Nephron (organoid): ENCODE measurements around the gene ADAP2.
"Not testable (repeated sequence)": the region's sequence is repeated elsewhere in the genome, so short reads cannot be mapped to it uniquely, and the experiment has no call there.

Experiments used
- H3K27ac Mint-ChIP-seq, 3 experiments: 2 replicates each; pipeline ENCODE4 v1.8.0; 2020; ENCODE audit warnings: mixed read lengths in 3 of 3, mild to moderate bottlenecking in 2 of 3, moderate library complexity in 1 of 3
- H3K27me3 Mint-ChIP-seq: 2 replicates; pipeline ENCODE4 v1.8.0; 2021; ENCODE audit warnings: low read depth, mild to moderate bottlenecking, moderate library complexity, mixed read lengths
- H3K36me3 Mint-ChIP-seq: 2 replicates; pipeline ENCODE4 v1.8.0; 2020; ENCODE audit warnings: low read depth, mixed read lengths
- H3K4me1 Mint-ChIP-seq: 2 replicates; pipeline ENCODE4 v1.8.0; 2020; ENCODE audit warnings: mixed read lengths
- H3K4me3 Mint-ChIP-seq, 3 experiments: 2 replicates each; pipeline ENCODE4 v1.8.0; 2020; ENCODE audit warnings: mild to moderate bottlenecking in 3 of 3, mixed read lengths in 3 of 3, moderate library complexity in 2 of 3
- H3K9me3 Mint-ChIP-seq: 2 replicates; pipeline ENCODE4 v1.8.0; 2020; ENCODE audit warnings: mixed read lengths
- TF ChIP-seq, protein P1 (sequence below), 3 experiments: fragments of 200-600 bp; sonication (generic); IDR thresholded peaks; one replicate each; pipeline ENCODE4 v1.5.0; 2021; ENCODE audit warnings: antibody characterized with exemption in 3 of 3; ENCODE audit not compliant: unreplicated experiment in 3 of 3

The ADAP2 gene

DNA sequence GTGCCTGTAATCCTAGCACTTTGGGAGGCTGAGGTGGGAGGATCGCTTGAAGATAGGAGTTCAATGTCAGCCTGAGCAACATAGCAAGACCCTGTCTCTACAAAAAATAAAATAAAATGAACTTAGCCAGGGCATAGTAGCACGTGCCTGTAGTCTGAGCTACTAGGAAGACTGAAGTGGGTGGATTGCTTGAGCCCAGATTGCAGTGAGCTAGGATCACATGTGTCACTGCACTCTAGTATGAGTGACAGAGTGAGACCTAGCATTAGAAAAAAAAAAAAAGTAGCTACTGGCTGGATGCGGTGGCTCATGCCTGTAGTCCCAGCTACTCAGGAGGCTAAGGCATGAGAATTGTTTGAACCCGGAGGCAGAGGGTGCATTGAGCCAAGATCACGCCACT, 6.0 kb downstream of the ADAP2 start:
- H3K4me3 Mint-ChIP-seq = no peak overlapping the region
- no peaks in the 10 kb centered on the region for H3K9me3 Mint-ChIP-seq

DNA sequence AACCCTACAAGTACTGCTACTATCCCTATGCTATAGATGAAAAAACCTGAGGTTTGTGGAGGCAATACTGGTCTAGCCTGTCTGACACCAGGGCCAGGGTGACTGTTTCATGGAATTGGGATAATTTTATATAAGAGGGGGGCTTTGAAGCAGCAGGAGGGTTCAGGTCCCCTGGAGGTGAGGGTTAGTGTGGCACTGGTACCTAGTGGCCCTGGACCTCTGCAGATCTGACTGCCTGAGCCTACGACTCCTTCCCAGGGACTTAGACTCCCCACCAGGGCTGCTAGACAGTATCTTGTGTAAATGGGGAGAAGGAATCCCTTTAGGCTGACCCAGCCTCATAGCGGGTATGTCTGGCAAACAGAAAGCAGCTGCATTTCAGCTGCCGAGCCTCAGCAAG, 6.8 kb downstream of the ADAP2 start:
- H3K27me3 Mint-ChIP-seq = peaks cover 49% of the 10 kb centered on the region
- no peaks in the 10 kb centered on the region for H3K4me1 Mint-ChIP-seq
- TF ChIP-seq, protein P1, sequence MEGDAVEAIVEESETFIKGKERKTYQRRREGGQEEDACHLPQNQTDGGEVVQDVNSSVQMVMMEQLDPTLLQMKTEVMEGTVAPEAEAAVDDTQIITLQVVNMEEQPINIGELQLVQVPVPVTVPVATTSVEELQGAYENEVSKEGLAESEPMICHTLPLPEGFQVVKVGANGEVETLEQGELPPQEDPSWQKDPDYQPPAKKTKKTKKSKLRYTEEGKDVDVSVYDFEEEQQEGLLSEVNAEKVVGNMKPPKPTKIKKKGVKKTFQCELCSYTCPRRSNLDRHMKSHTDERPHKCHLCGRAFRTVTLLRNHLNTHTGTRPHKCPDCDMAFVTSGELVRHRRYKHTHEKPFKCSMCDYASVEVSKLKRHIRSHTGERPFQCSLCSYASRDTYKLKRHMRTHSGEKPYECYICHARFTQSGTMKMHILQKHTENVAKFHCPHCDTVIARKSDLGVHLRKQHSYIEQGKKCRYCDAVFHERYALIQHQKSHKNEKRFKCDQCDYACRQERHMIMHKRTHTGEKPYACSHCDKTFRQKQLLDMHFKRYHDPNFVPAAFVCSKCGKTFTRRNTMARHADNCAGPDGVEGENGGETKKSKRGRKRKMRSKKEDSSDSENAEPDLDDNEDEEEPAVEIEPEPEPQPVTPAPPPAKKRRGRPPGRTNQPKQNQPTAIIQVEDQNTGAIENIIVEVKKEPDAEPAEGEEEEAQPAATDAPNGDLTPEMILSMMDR (IDR thresholded peaks at IDR 0.05; ENCODE audit: unreplicated experiment in 3 of 3) = no peak
- no peaks in the 10 kb centered on the region for H3K9me3 Mint-ChIP-seq
- H3K27ac Mint-ChIP-seq = no peak overlapping the region
- no peaks in the 10 kb centered on the region for H3K36me3 Mint-ChIP-seq
- H3K4me3 Mint-ChIP-seq = no peak overlapping the region

More for the DNA sequence above, 6.0 kb downstream of the ADAP2 start:
- peaks cover 57% of the 10 kb centered on the region for H3K27me3 Mint-ChIP-seq
- H3K27ac Mint-ChIP-seq = no peak overlapping the region
- TF ChIP-seq, protein P1 (IDR thresholded peaks at IDR 0.05; ENCODE audit: unreplicated experiment in 3 of 3) = no peak
- H3K4me1 Mint-ChIP-seq = peaks cover 3% of the 10 kb centered on the region
- no peaks in the 10 kb centered on the region for H3K36me3 Mint-ChIP-seq

DNA sequence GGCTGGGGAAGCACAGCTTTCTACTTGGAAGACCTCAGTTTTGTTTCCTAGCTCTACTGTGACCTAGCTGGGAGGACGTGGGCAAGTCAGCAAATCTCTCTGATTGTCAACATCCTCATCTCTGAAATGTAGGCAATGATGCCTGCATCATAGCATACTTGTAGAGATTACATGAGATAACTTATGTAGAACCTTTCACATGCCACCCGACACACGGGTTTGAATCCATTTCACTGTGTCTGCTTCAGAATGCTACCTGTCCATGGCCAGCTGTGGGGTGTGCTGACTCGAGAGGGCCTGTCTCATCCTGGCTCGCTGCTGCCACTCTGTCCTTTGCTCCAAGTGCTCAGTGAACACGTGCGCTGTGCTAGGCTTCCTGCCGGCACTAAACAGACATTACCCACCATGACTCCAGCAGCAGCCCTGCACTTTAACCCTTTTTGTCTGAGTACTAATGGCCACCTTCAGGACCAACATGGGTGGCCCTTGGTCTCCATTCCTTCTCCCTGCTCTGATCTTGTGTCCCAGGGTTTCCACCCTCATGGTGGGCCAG, 7.4 kb downstream of the ADAP2 start:
- Mint-ChIP-seq H3K4me3 (no peak overlapping the region), H3K9me3 (no peaks in the 10 kb centered on the region), H3K27me3 (peaks cover 43% of the 10 kb centered on the region), H3K4me1 (no peaks in the 10 kb centered on the region), H3K36me3 (no peaks in the 10 kb centered on the region), H3K27ac (no peak overlapping the region)
- TF ChIP-seq, protein P1 (IDR thresholded peaks at IDR 0.05; ENCODE audit: unreplicated experiment in 3 of 3) = no peak

DNA sequence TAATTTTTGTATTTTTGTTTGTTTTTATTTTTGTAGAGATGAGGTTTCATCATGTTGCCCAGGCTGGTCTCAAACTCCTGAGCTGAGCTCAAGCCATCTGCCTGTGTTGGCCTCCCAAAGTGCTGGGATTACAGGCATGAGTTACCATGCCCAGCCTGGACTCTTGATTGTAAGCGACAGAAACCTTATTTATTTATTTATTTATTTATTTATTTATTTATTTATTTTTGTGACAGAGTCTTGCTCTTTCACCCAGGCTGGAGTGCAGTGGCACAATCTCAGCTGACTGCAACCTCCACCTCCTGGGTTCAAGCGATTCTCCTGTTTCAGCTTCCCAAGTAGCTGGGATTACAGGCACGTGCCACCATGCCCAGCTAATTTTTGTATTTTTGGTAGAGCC, 8.1 kb downstream of the ADAP2 start:
- not testable (repeated sequence) for H3K4me3 Mint-ChIP-seq, H3K36me3 Mint-ChIP-seq

GRCh38 chr17:30930495-30930894, 8.8 kb downstream of the ADAP2 start:
- Mint-ChIP-seq H3K27me3 (peaks cover 30% of the 10 kb centered on the region), H3K4me3 (no peak overlapping the region), H3K36me3 (no peaks in the 10 kb centered on the region), H3K27ac (no peak overlapping the region), H3K4me1 (no peaks in the 10 kb centered on the region), H3K9me3 (no peaks in the 10 kb centered on the region)
- TF ChIP-seq, protein P1 (IDR thresholded peaks at IDR 0.05; ENCODE audit: unreplicated experiment in 3 of 3) = no peak

More for the DNA sequence above, 8.1 kb downstream of the ADAP2 start:
- not testable (repeated sequence) for H3K27ac Mint-ChIP-seq, H3K4me1 Mint-ChIP-seq, H3K9me3 Mint-ChIP-seq
- peaks cover 36% of the 10 kb centered on the region for H3K27me3 Mint-ChIP-seq

GRCh38 chr17:30931582-30931981, 9.8 kb downstream of the ADAP2 start:
- H3K9me3 Mint-ChIP-seq, H3K4me1 Mint-ChIP-seq, H3K4me3 Mint-ChIP-seq, H3K36me3 Mint-ChIP-seq, H3K27ac Mint-ChIP-seq: not testable (repeated sequence)
- peaks cover 19% of the 10 kb centered on the region for H3K27me3 Mint-ChIP-seq

GRCh38 chr17:30933966-30934365, 12.2 kb downstream of the ADAP2 start:
- no peak overlapping the region for H3K27ac Mint-ChIP-seq
- peaks cover 9% of the 10 kb centered on the region for H3K27me3 Mint-ChIP-seq
- no peak overlapping the region for H3K4me3 Mint-ChIP-seq
- no peaks in the 10 kb centered on the region for H3K36me3 Mint-ChIP-seq
- no peaks in the 10 kb centered on the region for H3K9me3 Mint-ChIP-seq
- no peaks in the 10 kb centered on the region for H3K4me1 Mint-ChIP-seq
- TF ChIP-seq, protein P1 (IDR thresholded peaks at IDR 0.05; ENCODE audit: unreplicated experiment in 3 of 3) = no peak
